GM18867 (cell line): ENCODE results near the gene USP32.
"Not testable (repeated sequence)": the region's sequence is repeated elsewhere in the genome, so short reads cannot be mapped to it uniquely, and the experiment has no call there.

Experiments
- ATAC-seq: cut with Tn5 transposase; IDR thresholded peaks from one replicate; pipeline ENCODE4 v1.9.1; 2021; ENCODE audit warnings: mild to moderate bottlenecking, moderate library complexity; ENCODE audit not compliant: unreplicated experiment

Gene USP32

DNA sequence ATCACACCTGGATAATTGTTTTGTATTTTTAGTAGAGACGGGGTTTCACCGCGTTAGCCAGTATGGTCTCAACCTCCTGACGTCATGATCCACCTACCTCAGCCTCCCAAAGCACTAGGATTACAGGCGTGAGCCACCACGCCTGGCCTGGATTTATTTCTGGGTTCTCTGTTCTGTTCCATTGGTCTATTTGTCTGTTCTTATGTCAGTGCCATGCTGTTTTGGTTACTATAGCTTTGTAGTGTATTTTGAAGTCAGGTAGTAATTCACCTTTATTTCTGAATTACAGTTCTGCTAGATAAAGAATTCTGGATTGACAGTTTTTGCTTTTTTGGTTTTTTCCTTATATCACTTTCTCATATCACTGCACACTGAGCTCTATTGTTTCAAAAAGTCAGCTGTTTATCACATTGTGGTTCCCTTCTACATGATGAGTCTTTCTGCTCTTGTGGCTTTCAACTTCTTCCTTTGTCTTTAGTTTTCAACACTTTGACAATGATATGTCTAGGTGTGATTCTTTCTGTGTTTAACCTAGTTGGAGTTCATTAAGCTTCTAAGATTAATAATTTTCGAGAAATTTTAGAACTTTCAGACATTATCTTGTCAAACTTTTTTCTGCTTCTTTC lies 144.0 kb downstream of the USP32 start:
- ATAC-seq: no peak

- no peak for ATAC-seq
Observed at GRCh38 chr17:60244656-60245055, 147.3 kb downstream of the USP32 start.

- no peak for ATAC-seq
Observed at GRCh38 chr17:60240290-60240689, 151.6 kb downstream of the USP32 start.

DNA sequence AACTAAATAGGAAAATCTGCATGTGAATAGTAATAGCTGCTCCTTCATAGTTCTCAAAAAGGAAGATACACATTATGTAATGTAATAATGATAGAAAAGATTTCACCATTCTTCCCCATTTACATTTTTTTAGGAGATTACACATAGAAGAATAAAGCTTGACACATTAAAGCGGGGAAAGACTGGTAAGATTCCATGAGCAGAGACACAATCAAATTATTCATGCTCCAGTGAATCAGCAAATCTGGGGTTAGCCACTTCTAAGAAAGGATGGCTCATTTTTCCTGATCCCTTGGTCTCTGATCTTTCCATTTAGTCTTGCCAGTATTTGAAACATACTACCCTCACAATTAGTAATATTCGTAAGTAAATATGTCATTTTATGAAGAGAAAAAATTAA lies 160.2 kb downstream of the USP32 start:
- ATAC-seq: no peak

- no peak for ATAC-seq
Observed at GRCh38 chr17:60231234-60231633, 160.7 kb downstream of the USP32 start.

DNA sequence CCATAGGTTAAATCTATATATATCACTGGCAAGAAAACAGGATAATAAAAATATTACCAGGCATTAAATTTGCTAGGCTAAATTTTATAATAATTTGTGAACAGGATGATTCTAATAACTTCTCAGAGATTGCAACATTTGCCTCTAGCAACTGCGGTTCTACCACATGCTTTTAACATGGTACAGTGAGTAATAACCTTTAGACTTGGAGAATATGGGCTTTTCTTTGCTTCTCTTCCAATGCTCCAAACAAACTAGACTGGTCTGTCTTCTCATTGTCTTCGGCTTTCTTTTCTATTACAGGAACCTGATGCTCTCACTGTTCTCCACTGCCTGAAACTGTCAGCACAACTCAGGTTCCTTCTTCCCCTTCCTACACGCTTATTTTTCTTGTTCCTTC lies 161.6 kb downstream of the USP32 start:
- no peak for ATAC-seq

DNA sequence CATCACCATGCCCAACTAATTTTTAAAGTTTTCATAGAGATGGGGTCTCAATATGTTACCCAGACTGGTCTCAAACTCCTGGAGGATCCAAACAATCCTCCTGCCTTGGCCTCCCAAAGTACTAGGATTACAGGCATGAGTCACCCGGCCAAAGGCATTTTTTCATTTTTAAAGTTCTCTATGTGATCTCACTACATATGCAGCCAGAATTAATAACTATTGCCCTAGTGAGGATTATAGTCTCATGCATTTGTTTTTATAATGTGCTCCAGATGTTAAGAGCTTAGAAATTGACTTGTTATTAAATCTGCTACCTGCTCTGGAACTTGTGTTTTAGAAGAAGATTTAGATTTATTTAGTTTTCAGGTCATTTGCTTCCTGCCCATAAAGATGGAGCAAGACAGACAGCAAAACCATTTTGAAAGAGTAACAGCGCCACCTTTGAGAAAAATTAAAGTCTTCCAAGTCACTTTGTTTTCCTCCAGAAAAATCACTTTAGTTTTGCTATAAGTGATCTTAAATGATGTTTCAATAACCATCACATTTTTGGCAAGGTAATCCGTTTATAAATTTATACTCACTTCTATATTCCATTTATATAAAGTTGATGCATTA lies 162.6 kb downstream of the USP32 start:
- ATAC-seq: no peak

- not testable (repeated sequence) for ATAC-seq
Observed at GRCh38 chr17:60227276-60227675, 164.7 kb downstream of the USP32 start.

- ATAC-seq: no peak
Observed at GRCh38 chr17:60224064-60224463, 167.9 kb downstream of the USP32 start.

DNA sequence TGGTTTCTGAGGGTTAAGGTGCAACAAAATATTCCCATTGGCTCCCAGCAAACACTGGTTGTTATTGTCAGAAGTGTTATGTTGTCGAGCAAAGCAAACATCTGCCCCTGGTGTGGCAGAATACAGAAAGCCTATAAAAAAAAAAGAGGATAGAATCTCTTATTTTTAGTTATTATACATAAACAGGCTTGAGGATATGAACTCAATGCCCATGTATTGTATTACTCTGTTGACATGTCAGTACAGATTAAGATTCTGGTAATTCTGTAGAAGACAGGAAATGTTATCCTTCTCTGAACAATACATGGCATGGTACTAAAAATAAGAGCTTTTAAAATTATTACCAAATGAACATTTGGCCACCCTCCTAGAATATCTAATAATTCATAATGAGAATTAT lies 168.5 kb downstream of the USP32 start:
- no peak for ATAC-seq

DNA sequence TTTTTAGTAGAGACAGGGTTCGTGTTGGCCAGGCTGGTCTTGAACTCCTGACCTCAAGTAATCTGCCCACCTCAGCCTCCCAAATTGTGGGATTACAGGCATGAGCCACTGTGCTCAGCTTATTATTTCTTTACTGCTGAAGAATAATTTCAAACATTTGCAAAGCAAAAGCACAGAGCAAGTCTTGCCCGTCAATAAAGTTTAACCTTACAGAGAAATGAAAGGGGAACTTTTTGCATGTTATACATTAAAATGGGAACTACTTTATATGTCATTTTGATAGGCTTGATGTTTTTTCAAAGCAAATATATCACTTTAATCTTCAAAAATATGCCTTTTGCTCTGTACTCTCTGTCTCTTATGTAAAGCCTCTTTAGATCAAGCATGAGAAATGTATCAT lies 173.2 kb downstream of the USP32 start:
- not testable (repeated sequence) for ATAC-seq

DNA sequence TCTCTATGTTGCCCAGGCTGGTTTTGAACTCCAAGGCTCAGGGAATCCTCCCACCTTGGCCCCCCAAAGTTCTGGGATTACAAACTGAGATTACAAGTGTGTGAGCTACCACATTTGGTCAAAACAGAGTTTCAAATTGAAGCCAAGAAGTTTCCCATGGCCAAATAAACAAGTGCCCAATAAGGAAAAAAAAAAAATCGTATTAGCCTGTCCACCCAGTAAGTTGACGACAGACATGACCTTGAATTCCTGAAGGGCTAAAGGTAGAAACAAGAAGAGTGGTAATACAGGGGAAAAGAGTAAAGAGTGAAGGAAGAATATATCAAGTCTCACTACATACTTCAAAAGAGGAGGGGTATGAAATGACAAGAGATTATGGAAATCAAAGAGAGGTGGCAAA lies 176.0 kb downstream of the USP32 start:
- ATAC-seq: not testable (repeated sequence)

- ATAC-seq: not testable (repeated sequence)
Observed at GRCh38 chr17:60211282-60211681, 180.7 kb downstream of the USP32 start.

GRCh38 chr17:60208302-60208701 lies 183.6 kb downstream of the USP32 start:
- not testable (repeated sequence) for ATAC-seq

GRCh38 chr17:60205782-60206181 lies 186.2 kb downstream of the USP32 start:
- ATAC-seq: not testable (repeated sequence)

DNA sequence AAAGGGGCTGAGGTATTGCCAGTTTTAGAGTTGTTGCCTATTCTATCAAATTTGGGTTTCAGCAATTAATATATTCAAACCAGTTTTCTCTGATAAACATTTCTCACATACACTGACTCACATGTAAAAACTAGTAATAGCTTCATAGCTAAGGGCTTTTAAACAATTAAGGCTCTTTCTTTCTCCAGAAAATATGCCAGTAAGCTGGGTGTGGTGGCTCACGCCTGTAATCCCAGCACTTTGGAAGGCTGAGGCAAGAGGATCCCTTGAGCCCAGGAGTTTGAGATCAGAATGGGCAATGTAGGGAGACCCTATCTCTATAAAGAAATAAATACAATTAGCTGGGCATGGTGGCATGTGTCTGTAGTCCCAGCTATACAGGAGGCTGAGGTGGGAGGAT lies 193.3 kb downstream of the USP32 start:
- not testable (repeated sequence) for ATAC-seq

DNA sequence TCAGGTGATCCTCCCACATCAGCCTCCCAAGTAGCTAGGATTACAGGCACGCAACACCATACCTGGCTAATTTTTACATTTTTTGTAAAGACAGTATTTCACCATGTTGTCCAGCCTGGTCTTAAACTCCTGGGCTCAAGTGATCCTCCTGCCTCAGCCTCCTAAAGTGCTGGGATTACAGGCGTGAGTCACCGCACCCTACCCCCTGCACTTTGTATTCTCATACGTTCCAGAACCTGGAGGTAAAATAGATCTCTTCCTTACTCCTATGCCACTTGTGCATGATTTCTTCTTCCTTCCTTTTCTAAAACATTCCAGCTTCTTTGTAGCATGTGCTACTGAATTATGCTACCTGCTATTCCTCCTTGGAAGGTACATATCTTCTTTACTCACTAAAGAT lies 197.8 kb downstream of the USP32 start:
- not testable (repeated sequence) for ATAC-seq

DNA sequence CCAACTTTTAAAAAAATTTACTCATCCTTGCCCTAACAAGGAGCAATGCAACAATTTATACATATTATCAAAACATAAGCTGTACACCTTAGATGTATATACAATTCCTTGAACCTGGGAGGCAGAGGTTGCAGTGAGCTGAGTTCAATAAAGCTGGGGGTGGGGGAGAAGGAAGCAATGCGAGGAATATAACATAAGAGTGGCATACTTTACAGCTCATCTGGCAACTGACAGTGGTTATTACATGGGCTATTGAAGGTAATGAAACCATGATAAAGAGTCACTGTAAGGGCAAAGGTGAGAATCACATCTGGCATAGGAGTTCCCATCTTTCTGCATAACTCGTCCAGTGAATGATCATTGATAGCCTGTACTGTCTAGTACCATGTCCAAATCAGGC lies 198.5 kb downstream of the USP32 start:
- no peak for ATAC-seq

DNA sequence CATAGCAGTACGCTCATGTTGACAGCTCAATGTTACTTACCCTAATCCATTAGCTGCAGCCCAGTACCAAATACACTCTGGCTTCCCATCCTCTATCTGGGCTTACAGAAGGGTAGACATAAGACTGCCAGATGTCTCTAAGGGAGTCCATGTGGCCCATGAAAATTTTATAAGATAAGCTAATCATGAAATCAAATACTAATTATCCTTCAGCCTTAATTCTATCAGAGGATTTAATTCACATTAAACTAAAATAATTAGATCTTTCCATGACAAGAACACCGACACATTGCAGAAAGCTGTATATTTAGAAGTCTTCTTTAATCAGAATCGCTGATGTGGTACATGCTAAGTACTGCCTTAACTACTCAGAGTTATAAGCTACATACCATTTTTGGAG lies 198.9 kb downstream of the USP32 start:
- not testable (repeated sequence) for ATAC-seq

- not testable (repeated sequence) for ATAC-seq
Observed at GRCh38 chr17:60190032-60190431, 201.9 kb downstream of the USP32 start.

GRCh38 chr17:60188759-60189158 lies 203.2 kb downstream of the USP32 start:
- ATAC-seq: no peak

- not testable (repeated sequence) for ATAC-seq
Observed at GRCh38 chr17:60186846-60187745, 204.8 kb downstream of the USP32 start.
